LNCAP (cell line): Measurements from ENCODE around the gene CYB5R2.

ENCODE experiments used
- TF ChIP-seq, protein P1 (sequence below): fragments of 450-650 bp; IDR thresholded peaks from 2 replicates; pipeline ENCODE4 v1.5.1; 2017; ENCODE audit warnings: mild to moderate bottlenecking

The CYB5R2 gene

GRCh38 chr11:7643314-7643713 is 30.0 kb downstream of the CYB5R2 start:
- TF ChIP-seq, protein P1, sequence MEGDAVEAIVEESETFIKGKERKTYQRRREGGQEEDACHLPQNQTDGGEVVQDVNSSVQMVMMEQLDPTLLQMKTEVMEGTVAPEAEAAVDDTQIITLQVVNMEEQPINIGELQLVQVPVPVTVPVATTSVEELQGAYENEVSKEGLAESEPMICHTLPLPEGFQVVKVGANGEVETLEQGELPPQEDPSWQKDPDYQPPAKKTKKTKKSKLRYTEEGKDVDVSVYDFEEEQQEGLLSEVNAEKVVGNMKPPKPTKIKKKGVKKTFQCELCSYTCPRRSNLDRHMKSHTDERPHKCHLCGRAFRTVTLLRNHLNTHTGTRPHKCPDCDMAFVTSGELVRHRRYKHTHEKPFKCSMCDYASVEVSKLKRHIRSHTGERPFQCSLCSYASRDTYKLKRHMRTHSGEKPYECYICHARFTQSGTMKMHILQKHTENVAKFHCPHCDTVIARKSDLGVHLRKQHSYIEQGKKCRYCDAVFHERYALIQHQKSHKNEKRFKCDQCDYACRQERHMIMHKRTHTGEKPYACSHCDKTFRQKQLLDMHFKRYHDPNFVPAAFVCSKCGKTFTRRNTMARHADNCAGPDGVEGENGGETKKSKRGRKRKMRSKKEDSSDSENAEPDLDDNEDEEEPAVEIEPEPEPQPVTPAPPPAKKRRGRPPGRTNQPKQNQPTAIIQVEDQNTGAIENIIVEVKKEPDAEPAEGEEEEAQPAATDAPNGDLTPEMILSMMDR = no peak

GRCh38 chr11:7642747-7643146 is 30.6 kb downstream of the CYB5R2 start:
- TF ChIP-seq, protein P1 = no peak

GRCh38 chr11:7640816-7641215 is 32.5 kb downstream of the CYB5R2 start:
- TF ChIP-seq, protein P1 = no peak

DNA sequence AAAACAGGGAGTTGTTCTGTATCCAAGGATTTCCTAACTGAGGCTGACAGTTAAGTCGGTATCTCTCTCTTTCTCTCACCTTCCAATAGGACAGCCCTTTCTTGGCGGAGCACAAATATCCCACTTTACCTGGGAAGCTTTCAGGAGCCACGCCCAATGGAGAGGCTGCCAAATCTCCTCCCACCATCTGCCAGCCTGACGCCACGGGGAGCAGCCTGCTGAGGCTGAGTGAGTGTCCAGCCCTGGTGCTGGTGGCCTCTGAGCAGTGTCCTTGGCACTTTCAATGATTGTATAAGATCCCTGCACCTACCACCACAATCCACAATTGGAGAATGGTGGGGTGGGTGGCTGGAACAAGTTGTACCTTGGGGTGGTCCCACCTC is 33.7 kb downstream of the CYB5R2 start:
- TF ChIP-seq, protein P1 = no peak

DNA sequence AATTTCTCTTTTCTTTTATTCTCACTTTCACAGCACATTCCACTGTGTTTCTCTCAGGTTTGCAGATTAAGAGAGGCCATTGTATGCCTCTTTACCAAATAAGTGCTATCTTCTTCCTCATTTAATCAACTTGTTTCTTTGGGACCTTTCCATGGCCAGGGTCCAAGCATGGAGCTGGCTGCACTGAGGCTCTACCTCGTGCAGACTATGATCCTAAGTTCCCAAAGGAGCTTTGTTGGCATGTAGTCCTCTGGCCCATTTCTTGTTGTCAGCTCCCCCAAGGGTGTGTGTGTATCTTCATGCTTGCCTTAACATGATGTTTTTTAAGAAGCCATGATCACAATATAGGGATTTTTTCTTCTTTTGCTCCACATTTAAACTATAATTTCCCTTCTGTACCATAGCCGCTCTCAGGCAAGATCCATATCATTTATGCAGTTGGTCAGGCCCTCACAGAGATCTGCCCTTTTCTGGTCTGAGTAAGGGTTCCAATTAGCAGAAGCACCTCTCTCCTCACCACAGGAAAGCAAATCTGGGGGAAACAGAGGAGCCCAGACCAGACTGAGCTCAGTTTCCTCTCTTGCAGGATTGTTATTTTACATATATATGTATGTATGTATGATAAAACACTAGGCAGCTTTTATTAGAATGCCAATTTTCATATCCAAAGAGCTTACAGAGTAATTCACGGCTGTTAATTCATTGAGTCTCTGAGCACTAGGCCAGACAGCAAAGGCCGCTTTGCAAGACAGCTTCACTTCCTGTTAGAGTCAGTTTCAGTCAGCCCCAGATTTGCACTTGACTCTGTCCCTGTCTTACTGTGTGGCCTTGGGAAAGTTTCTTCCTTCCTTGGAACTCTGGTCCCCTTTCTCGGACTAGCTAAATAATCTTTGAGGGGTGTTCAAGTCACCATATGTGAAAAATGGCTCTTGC is 34.3 kb downstream of the CYB5R2 start:
- TF ChIP-seq, protein P1 = no peak

DNA sequence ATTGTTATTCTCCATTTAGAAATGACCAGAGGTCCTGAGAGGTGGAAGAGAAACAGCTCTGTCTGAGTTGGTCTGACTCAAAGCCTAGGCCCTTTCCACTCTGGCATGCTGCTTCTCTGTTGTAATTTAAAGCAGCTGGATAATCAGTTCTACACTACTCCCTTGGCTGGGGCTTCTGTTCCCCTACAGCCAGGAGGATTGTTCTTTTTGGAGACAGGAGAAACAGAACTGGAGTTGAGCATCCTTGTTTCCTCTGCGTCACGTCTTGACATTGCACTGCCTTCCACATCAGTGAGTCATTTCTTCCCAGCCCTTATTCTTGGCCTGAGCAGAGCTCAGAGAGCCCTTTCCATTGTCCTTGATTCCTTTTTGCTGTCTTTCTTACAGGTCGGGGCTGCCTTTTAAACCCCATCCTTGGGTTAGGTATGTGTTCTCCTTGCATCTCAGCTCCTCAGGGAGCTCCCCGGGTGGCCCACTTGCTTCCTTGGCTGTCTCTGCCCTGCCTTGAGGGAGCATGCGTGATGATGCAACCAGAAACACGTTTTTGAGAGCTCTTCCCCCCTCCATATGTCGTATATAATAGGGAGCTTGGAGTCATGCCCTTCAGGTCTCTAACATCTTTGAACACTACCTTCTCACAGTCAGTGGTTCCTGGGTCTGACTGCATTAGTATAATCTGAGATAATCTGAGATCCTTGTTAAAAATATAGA is 35.7 kb downstream of the CYB5R2 start:
- TF ChIP-seq, protein P1 = no peak

DNA sequence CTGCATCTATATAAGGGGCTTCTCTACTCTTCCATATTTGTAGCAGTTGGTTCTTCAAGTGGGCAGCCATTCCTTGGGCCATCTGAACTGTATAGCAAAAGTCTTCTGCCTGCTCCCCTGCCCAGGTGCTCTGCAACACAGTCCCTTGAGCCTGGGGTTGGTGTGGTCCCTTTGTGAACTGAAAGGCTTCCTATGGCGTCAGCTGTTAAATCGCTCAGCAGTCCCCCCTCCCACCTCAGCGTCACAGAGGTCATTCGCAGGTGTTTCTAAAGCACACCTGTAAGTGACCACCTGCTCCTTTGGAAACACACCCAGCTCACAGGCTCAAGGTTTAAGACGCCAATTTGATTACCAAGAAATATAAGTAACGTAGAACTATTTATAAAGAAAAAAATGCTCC is 37.0 kb downstream of the CYB5R2 start:
- TF ChIP-seq, protein P1 = no peak
